ENCODE results near the gene SLC4A1AP. TPM values are rescaled to one million over a fixed set of nuclear protein-coding genes. Genes with fewer than 3 reads are reported as not detected.

Gene SLC4A1AP
- polyA plus RNA-seq, 1 of the 3 experiments (the other 2 are of a cell fraction): 9.4 TPM

DNA sequence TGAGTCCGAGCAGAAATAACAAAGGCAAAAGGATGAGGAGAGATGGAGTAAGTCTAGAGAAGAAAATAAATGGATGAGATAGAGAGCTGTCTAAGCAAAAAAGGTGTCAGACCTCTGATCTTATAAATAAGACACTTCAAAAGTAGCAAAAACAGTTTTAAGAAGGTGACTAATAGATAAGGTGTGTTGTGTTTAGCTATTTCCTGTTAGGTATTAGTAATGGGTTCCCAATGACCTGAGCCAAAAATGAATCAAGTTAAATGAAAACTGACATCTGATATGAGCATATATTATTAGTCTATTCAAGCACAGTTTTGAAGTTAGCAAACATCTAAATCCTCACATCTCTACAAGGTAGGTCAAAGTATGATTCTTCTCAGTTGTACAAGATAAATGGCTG lies 10.9 kb upstream of the SLC4A1AP start:
- Histone ChIP-seq H3K4me3 (ENCODE audit: low read depth in 2 of 2, low read length in 1 of 2) (no peak overlapping the region), H3K4me2 (no peak overlapping the region), H2AFZ (ENCODE audit: low read depth) (no peak overlapping the region), H3K9me2 (no peaks in the 10 kb centered on the region), H3K9ac (no peak overlapping the region), H3F3A (replicated peaks; ENCODE audit: insufficient read depth) (peaks cover 40% of the 10 kb centered on the region), H3K27ac (ENCODE audit: low read depth in 2 of 2, low read length in 1 of 2) (no peak overlapping the region), H3K9me3 (no peaks in the 10 kb centered on the region), H4K20me1 (ENCODE audit: insufficient read depth) (no peaks in the 10 kb centered on the region), H3K36me3 (replicated peaks in 1 of 2; ENCODE audit: control insufficient read depth in 1 of 2, insufficient read depth in 2 of 2, low read length in 1 of 2) (peaks cover 79 to 85% of the 10 kb centered on the region in 2 experiments), H3K4me1 (ENCODE audit: control insufficient read depth in 1 of 2, insufficient read depth in 2 of 2, low read depth in 1 of 2, low read length in 1 of 2) (no peaks in the 10 kb centered on the region), H3K27me3 (ENCODE audit: insufficient read depth) (no peaks in the 10 kb centered on the region), H3K79me2 (ENCODE audit: insufficient read depth) (peaks cover 11% of the 10 kb centered on the region; the same call in 1 of the 2 replicates)
- CTCF ChIA-PET: interaction anchor here (8.4 kb wide), 1 partner anchor 30 kb away, joined by 77 read pairs; no protein-coding TSS in a partner anchor
- TF ChIP-seq, protein P1, sequence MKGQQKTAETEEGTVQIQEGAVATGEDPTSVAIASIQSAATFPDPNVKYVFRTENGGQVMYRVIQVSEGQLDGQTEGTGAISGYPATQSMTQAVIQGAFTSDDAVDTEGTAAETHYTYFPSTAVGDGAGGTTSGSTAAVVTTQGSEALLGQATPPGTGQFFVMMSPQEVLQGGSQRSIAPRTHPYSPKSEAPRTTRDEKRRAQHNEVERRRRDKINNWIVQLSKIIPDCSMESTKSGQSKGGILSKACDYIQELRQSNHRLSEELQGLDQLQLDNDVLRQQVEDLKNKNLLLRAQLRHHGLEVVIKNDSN (IDR thresholded peaks at IDR 0.05; ENCODE audit: borderline replicate concordance, low read depth): no peak
- no peak for TF ChIP-seq EZH2phosphoT487 (IDR thresholded peaks at IDR 0.05; ENCODE audit: borderline replicate concordance, low read depth)
- TF ChIP-seq FOXM1 (IDR thresholded peaks at IDR 0.05; ENCODE audit: low read depth): no peak
- no peak for TF ChIP-seq GATA2 (CRISPR knock-in tag; IDR thresholded peaks at IDR 0.05)
- TF ChIP-seq, protein P2, sequence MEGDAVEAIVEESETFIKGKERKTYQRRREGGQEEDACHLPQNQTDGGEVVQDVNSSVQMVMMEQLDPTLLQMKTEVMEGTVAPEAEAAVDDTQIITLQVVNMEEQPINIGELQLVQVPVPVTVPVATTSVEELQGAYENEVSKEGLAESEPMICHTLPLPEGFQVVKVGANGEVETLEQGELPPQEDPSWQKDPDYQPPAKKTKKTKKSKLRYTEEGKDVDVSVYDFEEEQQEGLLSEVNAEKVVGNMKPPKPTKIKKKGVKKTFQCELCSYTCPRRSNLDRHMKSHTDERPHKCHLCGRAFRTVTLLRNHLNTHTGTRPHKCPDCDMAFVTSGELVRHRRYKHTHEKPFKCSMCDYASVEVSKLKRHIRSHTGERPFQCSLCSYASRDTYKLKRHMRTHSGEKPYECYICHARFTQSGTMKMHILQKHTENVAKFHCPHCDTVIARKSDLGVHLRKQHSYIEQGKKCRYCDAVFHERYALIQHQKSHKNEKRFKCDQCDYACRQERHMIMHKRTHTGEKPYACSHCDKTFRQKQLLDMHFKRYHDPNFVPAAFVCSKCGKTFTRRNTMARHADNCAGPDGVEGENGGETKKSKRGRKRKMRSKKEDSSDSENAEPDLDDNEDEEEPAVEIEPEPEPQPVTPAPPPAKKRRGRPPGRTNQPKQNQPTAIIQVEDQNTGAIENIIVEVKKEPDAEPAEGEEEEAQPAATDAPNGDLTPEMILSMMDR (IDR thresholded peaks at IDR 0.05): no peak
- no peak for TF ChIP-seq ELF1 (IDR thresholded peaks at IDR 0.05)
- no peak for TF ChIP-seq CHD2 (IDR thresholded peaks at IDR 0.05; ENCODE audit: low read length, partially characterized antibody)
- no peak for TF ChIP-seq RCOR1 (IDR thresholded peaks at IDR 0.05; ENCODE audit: low read length)
- no peak for TF ChIP-seq NRF1 (IDR thresholded peaks at IDR 0.05; ENCODE audit: low read depth, low read length)
- no peak for TF ChIP-seq MXI1 (IDR thresholded peaks at IDR 0.05; ENCODE audit: low read depth, low read length)
- no peak for TF ChIP-seq NFIC (IDR thresholded peaks at IDR 0.05; ENCODE audit: borderline replicate concordance)
- TF ChIP-seq EP300 (IDR thresholded peaks at IDR 0.05; ENCODE audit: borderline replicate concordance in 1 of 2, low read depth in 1 of 2, low read length in 1 of 2): no peak
- no peak for TF ChIP-seq RFX5 (IDR thresholded peaks at IDR 0.05; ENCODE audit: low read length)
- TF ChIP-seq TEAD4 (IDR thresholded peaks at IDR 0.05; ENCODE audit: borderline replicate concordance, insufficient read depth): no peak
- TF ChIP-seq, protein P3, sequence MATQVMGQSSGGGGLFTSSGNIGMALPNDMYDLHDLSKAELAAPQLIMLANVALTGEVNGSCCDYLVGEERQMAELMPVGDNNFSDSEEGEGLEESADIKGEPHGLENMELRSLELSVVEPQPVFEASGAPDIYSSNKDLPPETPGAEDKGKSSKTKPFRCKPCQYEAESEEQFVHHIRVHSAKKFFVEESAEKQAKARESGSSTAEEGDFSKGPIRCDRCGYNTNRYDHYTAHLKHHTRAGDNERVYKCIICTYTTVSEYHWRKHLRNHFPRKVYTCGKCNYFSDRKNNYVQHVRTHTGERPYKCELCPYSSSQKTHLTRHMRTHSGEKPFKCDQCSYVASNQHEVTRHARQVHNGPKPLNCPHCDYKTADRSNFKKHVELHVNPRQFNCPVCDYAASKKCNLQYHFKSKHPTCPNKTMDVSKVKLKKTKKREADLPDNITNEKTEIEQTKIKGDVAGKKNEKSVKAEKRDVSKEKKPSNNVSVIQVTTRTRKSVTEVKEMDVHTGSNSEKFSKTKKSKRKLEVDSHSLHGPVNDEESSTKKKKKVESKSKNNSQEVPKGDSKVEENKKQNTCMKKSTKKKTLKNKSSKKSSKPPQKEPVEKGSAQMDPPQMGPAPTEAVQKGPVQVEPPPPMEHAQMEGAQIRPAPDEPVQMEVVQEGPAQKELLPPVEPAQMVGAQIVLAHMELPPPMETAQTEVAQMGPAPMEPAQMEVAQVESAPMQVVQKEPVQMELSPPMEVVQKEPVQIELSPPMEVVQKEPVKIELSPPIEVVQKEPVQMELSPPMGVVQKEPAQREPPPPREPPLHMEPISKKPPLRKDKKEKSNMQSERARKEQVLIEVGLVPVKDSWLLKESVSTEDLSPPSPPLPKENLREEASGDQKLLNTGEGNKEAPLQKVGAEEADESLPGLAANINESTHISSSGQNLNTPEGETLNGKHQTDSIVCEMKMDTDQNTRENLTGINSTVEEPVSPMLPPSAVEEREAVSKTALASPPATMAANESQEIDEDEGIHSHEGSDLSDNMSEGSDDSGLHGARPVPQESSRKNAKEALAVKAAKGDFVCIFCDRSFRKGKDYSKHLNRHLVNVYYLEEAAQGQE (IDR thresholded peaks at IDR 0.05; ENCODE audit: low read depth, low read length): no peak
- TF ChIP-seq, protein P4, sequence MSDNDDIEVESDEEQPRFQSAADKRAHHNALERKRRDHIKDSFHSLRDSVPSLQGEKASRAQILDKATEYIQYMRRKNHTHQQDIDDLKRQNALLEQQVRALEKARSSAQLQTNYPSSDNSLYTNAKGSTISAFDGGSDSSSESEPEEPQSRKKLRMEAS (IDR thresholded peaks at IDR 0.05; ENCODE audit: low read depth): no peak
- TF ChIP-seq TAF1 (IDR thresholded peaks at IDR 0.05; ENCODE audit: borderline replicate concordance, low read depth, low read length): no peak
- 92% methylated on average over 1 of the region's 1 CpG for whole genome bisulfite sequencing (ENCODE audit: low lambda C conversion rate)
- POLR2A ChIA-PET: no interaction called here
- no peak for DNase-seq

Data from SK-N-SH (cell line).